AG10803 (cell line): ENCODE data around the gene ACACA.

Source experiments
- DNase-seq: peaks from one replicate; pipeline ENCODE4 v3.0.0; 2010; ENCODE audit warnings: low read depth
- H3K4me3 ChIP-seq: 2 replicates; pipeline ENCODE4 v1.5.1; 2011; ENCODE audit warnings: mild to moderate bottlenecking, low read length, control low read depth
- CTCF ChIP-seq: conservative IDR thresholded peaks from 2 replicates; pipeline ENCODE4 v1.5.1; 2011; ENCODE audit warnings: mild to moderate bottlenecking, low read length, control low read depth, inconsistent platforms

ACACA gene

GRCh38 chr17:37056622-37057021 lies 350.0 kb downstream of the ACACA start:
- no peak for TF ChIP-seq CTCF
- H3K4me3 ChIP-seq = no peak overlapping the region

GRCh38 chr17:37054894-37055293 lies 351.7 kb downstream of the ACACA start:
- no peak for TF ChIP-seq CTCF
- DNase-seq = no peak
- no peak overlapping the region for H3K4me3 ChIP-seq

More at GRCh38 chr17:37056622-37057021, 350.0 kb downstream of the ACACA start:
- no peak for DNase-seq

GRCh38 chr17:37052450-37052849 lies 354.2 kb downstream of the ACACA start:
- no peak for DNase-seq
- no peak overlapping the region for H3K4me3 ChIP-seq
- TF ChIP-seq CTCF = no peak

- no peak for DNase-seq
- no peak overlapping the region for H3K4me3 ChIP-seq
- no peak for TF ChIP-seq CTCF
Measured at GRCh38 chr17:37051833-37052232, 354.8 kb downstream of the ACACA start.

GRCh38 chr17:37051381-37051780 lies 355.3 kb downstream of the ACACA start:
- no peak for TF ChIP-seq CTCF
- DNase-seq = no peak
- no peak overlapping the region for H3K4me3 ChIP-seq

- TF ChIP-seq CTCF = no peak
- no peak for DNase-seq
- H3K4me3 ChIP-seq = no peak overlapping the region
Measured at GRCh38 chr17:37050920-37051319, 355.7 kb downstream of the ACACA start.

GRCh38 chr17:37048811-37049210 lies 357.8 kb downstream of the ACACA start:
- DNase-seq = no peak
- H3K4me3 ChIP-seq = no peak overlapping the region
- no peak for TF ChIP-seq CTCF
